ENCODE results near the gene HRCT1. TPM values are rescaled to one million over a fixed set of nuclear protein-coding genes. Genes with fewer than 3 reads are reported as not detected.

The HRCT1 gene
- total RNA-seq, 1 donor from 2014 or later: not detected

DNA sequence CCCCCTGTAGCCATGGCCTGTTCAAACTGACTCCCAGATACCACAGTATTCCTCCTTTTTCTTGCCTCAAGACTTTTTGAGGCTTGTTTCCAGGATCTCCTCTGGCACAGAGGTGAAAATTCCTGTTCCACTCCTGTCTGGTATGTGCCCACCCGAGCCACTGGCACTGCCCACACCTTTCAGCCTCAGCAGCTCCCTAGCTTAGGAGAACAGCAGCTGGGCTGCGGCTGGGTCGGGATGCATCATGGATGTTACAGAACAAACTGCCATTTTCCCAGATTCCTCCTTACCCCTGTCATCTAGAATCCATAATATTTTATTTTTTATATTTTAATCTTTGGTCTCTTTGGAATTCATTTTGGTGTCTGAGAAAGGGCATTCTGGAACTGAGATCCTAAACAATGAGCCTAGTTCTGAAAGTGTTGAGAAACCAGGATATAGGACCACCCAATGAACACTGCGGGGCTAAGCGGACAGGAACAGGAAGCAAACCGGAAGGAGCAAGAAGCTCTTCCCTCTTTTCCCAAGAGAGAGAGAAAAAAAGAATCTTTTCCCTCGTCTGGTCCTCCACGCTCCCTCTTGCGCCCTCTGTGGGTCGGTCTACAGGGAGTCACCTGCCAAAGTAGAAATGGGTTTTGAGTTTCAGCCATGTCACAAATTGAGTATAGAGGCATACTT, 39.5 kb downstream of the HRCT1 start:
- H3K27me3 Mint-ChIP-seq (ENCODE audit: insufficient read depth): peaks cover 8% of the 10 kb centered on the region
- intact Hi-C loops (cut with micrococcal nuclease): loop anchor here (1.0 kb wide), 1 partner anchor 42 kb away; no protein-coding TSS in a partner anchor
- H3K4me1 Mint-ChIP-seq (ENCODE audit: low read depth): peaks cover 11% of the 10 kb centered on the region
- DNase-seq (ENCODE audit: low spot score): peak; percentile 27
- no peak overlapping the region for H3K27ac Mint-ChIP-seq
- no peaks in the 10 kb centered on the region for H3K36me3 Mint-ChIP-seq (ENCODE audit: low read depth)
- no peaks in the 10 kb centered on the region for H3K9me3 Mint-ChIP-seq
- H3K4me3 Mint-ChIP-seq: no peak overlapping the region

DNA sequence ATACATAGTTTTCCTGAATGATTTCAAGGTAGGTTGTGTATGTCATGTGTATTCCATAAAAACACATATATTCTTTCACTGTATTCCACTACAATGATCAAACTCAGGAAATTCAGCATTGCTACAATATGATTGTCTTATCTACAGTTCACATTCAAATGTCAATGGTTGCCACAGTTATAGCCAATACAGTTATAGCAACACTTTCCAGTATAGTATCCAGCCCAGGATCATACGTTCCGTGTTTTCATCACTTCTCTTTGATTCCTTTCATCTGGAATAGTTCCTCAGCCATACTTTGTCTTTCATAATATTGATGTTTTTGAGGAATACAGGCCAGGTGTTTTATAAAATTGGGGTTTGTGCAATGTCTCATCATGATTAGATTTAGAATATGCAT, 42.4 kb downstream of the HRCT1 start:
- Mint-ChIP-seq H3K4me1 (ENCODE audit: low read depth) (no peaks in the 10 kb centered on the region), H3K27me3 (ENCODE audit: insufficient read depth) (peaks cover 22% of the 10 kb centered on the region), H3K27ac (no peak overlapping the region), H3K4me3 (no peak overlapping the region), H3K36me3 (ENCODE audit: low read depth) (no peaks in the 10 kb centered on the region), H3K9me3 (no peaks in the 10 kb centered on the region)
- intact Hi-C loops (cut with micrococcal nuclease): no loop called here
- no peak for DNase-seq (ENCODE audit: low spot score)

DNA sequence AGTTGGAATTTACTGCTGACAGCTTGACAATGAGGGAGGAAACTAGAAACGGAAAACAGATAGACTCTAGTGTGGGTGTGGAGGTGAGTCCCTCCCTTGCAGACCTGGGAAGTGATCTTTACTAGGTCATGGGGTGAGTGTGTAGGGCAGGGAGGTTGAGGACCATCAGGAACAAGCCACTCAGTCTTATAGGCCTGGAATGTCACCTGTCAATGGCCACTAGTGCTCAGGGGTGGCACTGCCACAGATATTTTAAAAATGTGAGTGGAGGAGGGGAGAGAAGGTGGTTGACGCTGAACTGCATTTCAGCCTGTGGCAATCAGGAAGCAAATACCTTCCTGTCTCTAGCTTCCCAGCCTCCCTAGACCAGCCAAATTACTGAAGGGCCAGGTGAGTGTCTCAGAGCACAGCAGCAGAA, 42.9 kb downstream of the HRCT1 start:
- no peak for DNase-seq (ENCODE audit: low spot score)
- no peaks in the 10 kb centered on the region for H3K9me3 Mint-ChIP-seq
- intact Hi-C loops (cut with micrococcal nuclease): no loop called here
- no peak overlapping the region for H3K27ac Mint-ChIP-seq
- H3K27me3 Mint-ChIP-seq (ENCODE audit: insufficient read depth): peaks cover 22% of the 10 kb centered on the region
- H3K4me1 Mint-ChIP-seq (ENCODE audit: low read depth): no peaks in the 10 kb centered on the region
- no peak overlapping the region for H3K4me3 Mint-ChIP-seq
- H3K36me3 Mint-ChIP-seq (ENCODE audit: low read depth): no peaks in the 10 kb centered on the region

DNA sequence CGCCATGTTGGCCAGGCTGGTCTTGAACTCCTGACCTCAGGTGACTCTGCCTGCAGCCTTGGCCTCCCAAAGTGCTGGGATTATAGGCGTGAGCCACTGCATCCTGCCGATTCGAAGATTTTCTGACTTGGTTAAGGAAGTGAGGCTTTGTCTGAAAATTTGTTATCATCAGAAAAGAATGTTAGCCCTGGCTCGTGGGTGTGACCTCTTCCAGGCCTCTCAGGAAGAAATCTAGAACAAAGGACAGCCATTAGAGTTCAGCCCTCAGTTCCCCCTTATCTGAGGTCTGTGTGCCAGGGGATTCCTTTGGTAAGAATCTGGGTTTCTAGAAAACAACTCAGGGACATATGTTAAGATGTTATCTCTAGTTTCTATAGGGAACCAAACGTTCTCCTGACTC, 45.7 kb downstream of the HRCT1 start:
- DNase-seq (ENCODE audit: low spot score): no peak
- intact Hi-C loops (cut with micrococcal nuclease): no loop called here

DNA sequence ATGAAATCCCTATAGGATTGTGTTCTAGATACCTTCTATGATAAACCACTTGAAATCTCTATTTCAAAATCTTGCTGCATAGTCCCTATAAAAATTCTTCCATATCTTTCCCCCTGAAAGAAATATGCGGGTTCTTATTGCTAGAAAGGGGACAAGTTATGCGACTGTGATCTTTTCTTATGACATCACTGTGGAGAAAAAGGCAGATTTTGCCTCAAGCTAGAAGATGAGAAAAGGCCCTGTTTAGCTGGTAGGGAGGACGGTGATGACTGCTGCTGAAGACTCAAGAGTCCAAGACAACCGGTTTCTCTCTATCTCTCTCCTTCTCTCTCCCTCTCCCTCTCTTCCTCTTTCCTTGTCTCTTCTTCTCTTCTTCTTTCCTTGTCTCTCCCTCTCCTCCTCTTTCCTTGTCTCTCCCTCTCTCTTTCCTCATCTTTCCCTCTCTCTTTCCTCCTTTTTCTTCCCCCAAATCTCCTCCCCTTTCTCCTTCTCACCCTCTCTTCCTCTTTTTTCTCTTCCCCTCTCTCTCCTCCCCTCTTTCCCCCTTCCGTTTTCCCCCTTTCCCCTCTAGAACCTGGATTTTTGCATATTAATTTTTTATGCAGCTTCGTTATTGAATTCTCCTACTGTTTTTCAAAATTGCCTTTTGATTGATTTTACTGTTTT, 46.7 kb downstream of the HRCT1 start:
- H3K9me3 Mint-ChIP-seq: no peaks in the 10 kb centered on the region
- no peaks in the 10 kb centered on the region for H3K36me3 Mint-ChIP-seq (ENCODE audit: low read depth)
- peaks cover 6% of the 10 kb centered on the region for H3K4me1 Mint-ChIP-seq (ENCODE audit: low read depth)
- intact Hi-C loops (cut with micrococcal nuclease): no loop called here
- no peak overlapping the region for H3K4me3 Mint-ChIP-seq
- H3K27ac Mint-ChIP-seq: no peak overlapping the region
- peaks cover 33% of the 10 kb centered on the region for H3K27me3 Mint-ChIP-seq (ENCODE audit: insufficient read depth)
- no peak for DNase-seq (ENCODE audit: low spot score)

More for the DNA sequence above, 45.7 kb downstream of the HRCT1 start:
- H3K4me1 Mint-ChIP-seq (ENCODE audit: low read depth): peaks cover 6% of the 10 kb centered on the region
- H3K36me3 Mint-ChIP-seq (ENCODE audit: low read depth): no peaks in the 10 kb centered on the region
- H3K4me3 Mint-ChIP-seq: no peak overlapping the region
- no peaks in the 10 kb centered on the region for H3K9me3 Mint-ChIP-seq
- H3K27ac Mint-ChIP-seq: no peak overlapping the region
- peaks cover 28% of the 10 kb centered on the region for H3K27me3 Mint-ChIP-seq (ENCODE audit: insufficient read depth)

DNA sequence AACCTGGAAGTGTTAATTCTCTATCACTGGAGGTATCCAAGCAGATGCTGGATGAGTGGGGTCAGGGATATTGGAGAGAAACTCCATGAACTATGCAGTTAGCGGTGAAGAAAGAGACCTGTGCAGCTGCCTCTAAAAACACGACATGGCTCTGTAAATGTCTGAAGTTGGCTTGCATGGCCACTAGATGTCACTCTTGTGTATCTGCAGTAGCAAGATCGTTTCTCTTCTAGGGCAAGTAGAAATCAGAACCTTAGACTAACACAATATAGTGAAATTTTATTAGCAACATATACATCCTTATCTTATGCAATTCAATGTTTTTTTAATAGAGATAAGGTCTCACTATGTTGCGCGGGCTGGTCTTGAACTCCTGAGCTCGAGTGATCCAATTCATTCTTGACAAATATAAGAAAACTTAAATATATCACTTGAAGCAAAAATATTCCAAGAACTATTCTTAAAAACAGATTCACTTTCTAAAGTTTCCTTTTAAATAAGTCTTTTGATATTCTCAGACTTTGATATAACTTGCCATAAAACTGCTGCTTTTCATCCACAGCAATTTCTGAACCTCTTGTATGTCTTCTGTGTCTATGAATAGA, 49.0 kb downstream of the HRCT1 start:
- DNase-seq (ENCODE audit: low spot score): peak; percentile 25
- intact Hi-C loops (cut with micrococcal nuclease): loop anchor here (1.0 to 5.0 kb wide), 5 partner anchors 52 to 374 kb away; partner anchors contain the start of gene CLTA
- Mint-ChIP-seq H3K27me3 (ENCODE audit: insufficient read depth) (peaks cover 30% of the 10 kb centered on the region), H3K27ac (no peak overlapping the region), H3K4me3 (no peak overlapping the region), H3K36me3 (ENCODE audit: low read depth) (no peaks in the 10 kb centered on the region), H3K4me1 (ENCODE audit: low read depth) (peaks cover 6% of the 10 kb centered on the region), H3K9me3 (no peaks in the 10 kb centered on the region)

DNA sequence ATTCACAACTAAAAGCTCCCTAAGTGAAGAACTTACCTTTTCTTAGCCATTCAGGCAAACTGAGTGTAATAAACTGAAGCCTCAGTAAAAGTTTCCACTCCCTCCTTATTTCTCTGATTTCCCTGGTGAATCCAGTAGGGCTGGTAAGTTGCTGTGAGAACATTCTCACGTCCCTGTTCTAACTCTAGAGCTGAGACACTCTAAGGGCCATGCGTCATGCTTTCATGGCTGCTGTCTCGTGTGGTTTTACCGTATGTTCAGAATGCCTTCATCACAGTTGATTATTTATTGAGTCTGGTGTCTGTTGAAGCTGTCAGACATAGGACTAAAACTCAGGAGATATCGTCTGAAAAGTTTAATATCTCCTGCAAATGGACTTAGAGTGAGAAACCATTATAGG, 50.6 kb downstream of the HRCT1 start:
- Mint-ChIP-seq H3K36me3 (ENCODE audit: low read depth) (no peaks in the 10 kb centered on the region), H3K9me3 (no peaks in the 10 kb centered on the region), H3K4me3 (no peak overlapping the region), H3K27me3 (ENCODE audit: insufficient read depth) (peaks cover 30% of the 10 kb centered on the region), H3K4me1 (ENCODE audit: low read depth) (peaks cover 6% of the 10 kb centered on the region), H3K27ac (no peak overlapping the region)
- intact Hi-C loops (cut with micrococcal nuclease): loop anchor here (5.0 kb wide), 1 partner anchor 51 kb away; no protein-coding TSS in a partner anchor
- DNase-seq (ENCODE audit: low spot score): no peak

Other genes starting within 250 kb of the HRCT1 start
- 5,317 and 5,787 TPM in 2 replicates for gene RMRP, start 248.2 kb upstream of the HRCT1 start, total RNA-seq
- gene CCDC107, start 247.9 kb upstream of the HRCT1 start, total RNA-seq: 20.6 and 24.0 TPM in 2 replicates
- gene ARHGEF39, start 241.0 kb upstream of the HRCT1 start, total RNA-seq: 7.9 and 8.8 TPM in 2 replicates
- 0.44 TPM in 1 of 2 replicates, not detected in the other for gene CA9, start 232.3 kb upstream of the HRCT1 start, total RNA-seq
- gene TPM2, start 216.3 kb upstream of the HRCT1 start, total RNA-seq: 2.5 and 4.5 TPM in 2 replicates
- gene TLN1, start 174.0 kb upstream of the HRCT1 start, total RNA-seq: 229 and 230 TPM in 2 replicates
- gene CREB3, start 173.5 kb upstream of the HRCT1 start, total RNA-seq: 32.1 and 32.6 TPM in 2 replicates
- 54.7 and 58.4 TPM in 2 replicates for gene GBA2, start 157.0 kb upstream of the HRCT1 start, total RNA-seq
- gene RGP1, start 156.9 kb upstream of the HRCT1 start, total RNA-seq: 18.4 and 18.9 TPM in 2 replicates
- not detected in 2 replicates for gene MSMP, start 151.9 kb upstream of the HRCT1 start, total RNA-seq
- gene NPR2, start 114.6 kb upstream of the HRCT1 start, total RNA-seq: 9.3 and 10.4 TPM in 2 replicates
- gene SPAG8, start 93.9 kb upstream of the HRCT1 start, total RNA-seq: 0.66 and 1.0 TPM in 2 replicates
- 47.5 and 55.3 TPM in 2 replicates for gene HINT2, start 91.2 kb upstream of the HRCT1 start, total RNA-seq
- not detected in 2 replicates for gene FAM221B, start 77.5 kb upstream of the HRCT1 start, total RNA-seq
- gene TMEM8B, start 77.0 kb upstream of the HRCT1 start, total RNA-seq: 1.7 and 1.9 TPM in 2 replicates
- gene OR13J1, start 35.8 kb upstream of the HRCT1 start, total RNA-seq: not detected in 2 replicates
- gene SPAAR, start 3.3 kb downstream of the HRCT1 start, total RNA-seq: not detected in 2 replicates
- not detected in 2 replicates for gene OR2S2, start 52.0 kb downstream of the HRCT1 start, total RNA-seq
- 3.8 and 4.4 TPM in 2 replicates for gene RECK, start 130.7 kb downstream of the HRCT1 start, total RNA-seq
- 26.3 and 27.5 TPM in 2 replicates for gene GLIPR2, start 230.5 kb downstream of the HRCT1 start, total RNA-seq